GM18517 (cell line): ENCODE results near the gene JAK1.
A peak's percentile ranks its signal among the peaks of the same experiment; 100 is the strongest.

ENCODE experiments used
- ATAC-seq: cut with Tn5 transposase; IDR thresholded peaks from one replicate; pipeline ENCODE4 v1.9.1; 2021; ENCODE audit warnings: mild to moderate bottlenecking, moderate library complexity; ENCODE audit not compliant: unreplicated experiment

Gene JAK1

GRCh38 chr1:64980745-64981600 lies 14.6 kb upstream of the JAK1 start:
- no peak for ATAC-seq

GRCh38 chr1:64979358-64979757 lies 13.0 kb upstream of the JAK1 start:
- ATAC-seq, result no peak

- ATAC-seq, result no peak
These were observed 10.0 kb upstream of the JAK1 start for GRCh38 chr1:64976361-64976760.

GRCh38 chr1:64975740-64976139 lies 9.4 kb upstream of the JAK1 start:
- no peak for ATAC-seq

GRCh38 chr1:64975127-64975526 lies 8.8 kb upstream of the JAK1 start:
- no peak for ATAC-seq

- ATAC-seq, result no peak
These were observed 8.0 kb upstream of the JAK1 start for GRCh38 chr1:64974288-64974825.

GRCh38 chr1:64973061-64973647 lies 6.8 kb upstream of the JAK1 start:
- no peak for ATAC-seq

GRCh38 chr1:64969305-64970046 lies 3.1 kb upstream of the JAK1 start:
- no peak for ATAC-seq

- ATAC-seq, result no peak
These were observed 1.0 kb upstream of the JAK1 start for GRCh38 chr1:64967381-64967780.

- ATAC-seq, result peak; percentile 43
These were observed 787 bp downstream of the JAK1 start for GRCh38 chr1:64965366-64966157.

GRCh38 chr1:64963466-64963865 lies 2.9 kb downstream of the JAK1 start:
- no peak for ATAC-seq

- peak; percentile 18 for ATAC-seq
These were observed 3.9 kb downstream of the JAK1 start for GRCh38 chr1:64962441-64962840.

- ATAC-seq, result no peak
These were observed 4.4 kb downstream of the JAK1 start for GRCh38 chr1:64961923-64962322.

GRCh38 chr1:64960731-64961130 lies 5.6 kb downstream of the JAK1 start:
- peak; percentile 76 for ATAC-seq

- ATAC-seq, result no peak
These were observed 6.4 kb downstream of the JAK1 start for GRCh38 chr1:64959986-64960385.

GRCh38 chr1:64956733-64957441 lies 9.5 kb downstream of the JAK1 start:
- peak; percentile 85 for ATAC-seq

- no peak for ATAC-seq
These were observed 10.2 kb downstream of the JAK1 start for GRCh38 chr1:64956010-64956640.

GRCh38 chr1:64955097-64956009 lies 11.0 kb downstream of the JAK1 start:
- ATAC-seq, result no peak

- ATAC-seq, result no peak
These were observed 13.1 kb downstream of the JAK1 start for GRCh38 chr1:64953241-64953640.
